ENCODE measurements around the gene ZNF777. TPM values are rescaled to one million over a fixed set of nuclear protein-coding genes. Genes with fewer than 3 reads are reported as not detected.

ZNF777 gene
- total and polyA plus RNA-seq, 8 donors: 9.3 to 14.0 (median 11.9) TPM

DNA sequence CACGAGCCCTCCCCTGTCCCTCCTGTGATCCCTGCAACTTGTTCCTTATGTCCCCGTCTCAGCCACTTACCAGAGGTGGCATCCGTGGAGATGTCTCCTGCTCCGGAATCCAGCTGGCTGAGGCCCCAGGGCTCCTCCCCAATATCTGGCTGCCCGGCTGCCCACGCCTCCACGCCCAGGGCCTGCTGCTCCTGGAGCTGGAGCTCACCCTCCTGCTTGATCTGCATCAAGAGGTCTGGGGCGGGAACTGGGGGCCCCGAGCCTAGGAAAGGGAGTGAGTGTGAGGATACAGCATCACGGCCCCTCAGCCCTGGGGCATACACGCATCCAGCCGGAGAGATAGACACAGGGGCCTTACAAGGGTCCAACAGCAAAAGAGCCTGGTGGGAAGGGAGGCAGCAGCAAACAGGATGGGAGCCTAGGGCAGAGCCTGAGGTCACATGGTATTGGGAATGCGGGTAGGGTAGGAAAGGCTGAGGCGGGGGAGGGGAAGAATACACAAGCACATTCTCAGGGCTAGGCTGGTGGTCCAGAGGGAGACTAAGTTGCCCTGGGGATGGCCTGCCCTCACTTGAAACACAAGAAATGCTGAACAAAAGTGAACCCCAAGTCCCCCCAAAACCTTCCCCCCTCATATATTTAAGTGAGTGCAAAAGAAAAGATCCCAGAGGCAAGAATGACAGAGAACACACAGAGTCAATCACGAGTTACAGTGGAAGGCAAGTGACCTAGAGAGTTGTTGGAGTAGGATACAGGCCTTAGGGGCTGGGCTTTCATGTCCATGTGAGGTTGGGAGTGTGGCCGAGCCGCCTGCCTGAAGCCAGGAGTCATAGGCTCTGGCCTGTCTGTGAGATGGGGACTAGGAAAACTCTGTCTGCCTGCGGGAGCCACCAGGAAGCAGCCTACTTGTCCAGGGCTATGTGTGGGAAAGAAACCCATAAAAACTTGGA lies 16.9 kb upstream of the ZNF777 start:
- ATAC-seq: no peak
- intact Hi-C loops (cut with DNase I): no loop called here
- H3K36me3 ChIP-seq: peaks cover 0 to 81% of the 10 kb centered on the region in 2 donors
- no peaks in the 10 kb centered on the region for H3K27me3 ChIP-seq
- no peak overlapping the region for H3K27ac ChIP-seq
- DNase-seq: no peak
- no peaks in the 10 kb centered on the region for H3K4me1 ChIP-seq
- no peaks in the 10 kb centered on the region for H3K9me3 ChIP-seq
- TF ChIP-seq CTCF (IDR thresholded peaks at IDR 0.05): no peak
- no peak overlapping the region for H3K4me3 ChIP-seq

- H3K27ac ChIP-seq: no peak overlapping the region
- TF ChIP-seq CTCF (IDR thresholded peaks at IDR 0.05): no peak
- no peaks in the 10 kb centered on the region for H3K27me3 ChIP-seq
- H3K36me3 ChIP-seq: peaks cover 0 to 86% of the 10 kb centered on the region in 2 donors
- no peaks in the 10 kb centered on the region for H3K4me1 ChIP-seq
- ATAC-seq (no peak), DNase-seq (no peak)
- intact Hi-C loops (cut with DNase I): no loop called here
- no peaks in the 10 kb centered on the region for H3K9me3 ChIP-seq
- H3K4me3 ChIP-seq: no peak overlapping the region
Observed at GRCh38 chr7:149476791-149477190, 15.9 kb upstream of the ZNF777 start.

DNA sequence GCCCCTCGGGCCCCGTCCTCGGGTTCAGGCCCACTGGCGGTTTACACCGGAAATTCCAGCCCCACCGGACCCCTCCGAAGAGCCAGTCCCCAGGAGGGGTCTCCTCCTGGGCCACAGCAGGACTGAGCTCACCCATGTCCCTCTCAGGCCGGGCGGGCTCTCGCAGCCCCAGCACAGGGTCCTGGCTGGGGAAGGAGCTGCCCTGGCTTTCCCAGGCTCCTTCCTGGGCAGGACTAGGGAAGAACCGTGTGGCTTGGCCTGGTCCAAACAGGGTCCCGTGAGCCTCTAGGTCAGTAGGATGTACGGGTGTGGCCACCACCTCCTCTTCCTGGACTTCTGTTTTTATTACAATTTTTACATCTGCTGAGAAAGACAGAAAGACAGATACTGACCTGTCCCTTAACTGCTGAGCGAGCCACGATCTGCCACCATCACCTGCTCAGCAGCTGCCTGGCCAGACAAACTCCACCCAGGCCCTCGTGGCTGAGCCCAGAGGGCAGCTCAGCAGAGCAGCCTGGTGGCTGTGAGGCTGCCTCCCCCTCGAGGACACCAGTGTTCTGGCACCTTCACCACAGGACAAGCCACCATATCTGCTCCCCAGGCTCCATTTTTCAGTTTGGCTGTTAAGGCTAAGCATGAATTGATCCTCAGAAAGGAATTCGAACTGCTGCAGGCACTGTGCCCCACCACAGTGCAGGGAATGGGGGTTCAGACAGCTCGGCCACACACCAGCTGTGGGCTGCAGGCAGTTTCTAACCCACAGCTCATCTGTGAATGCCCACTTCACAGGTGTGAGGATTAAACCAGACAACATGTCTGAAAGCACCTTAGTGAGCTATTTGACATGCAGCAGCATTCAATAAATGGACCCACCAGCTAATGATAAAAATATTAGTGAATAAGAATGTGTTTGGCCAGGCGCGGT lies 14.5 kb upstream of the ZNF777 start:
- ATAC-seq (no peak), DNase-seq (no peak)
- H3K36me3 ChIP-seq: peaks cover 0 to 86% of the 10 kb centered on the region in 2 donors
- no peak overlapping the region for H3K27ac ChIP-seq
- intact Hi-C loops (cut with DNase I): no loop called here
- H3K4me1 ChIP-seq: no peaks in the 10 kb centered on the region
- TF ChIP-seq CTCF (IDR thresholded peaks at IDR 0.05): no peak
- no peaks in the 10 kb centered on the region for H3K27me3 ChIP-seq
- H3K9me3 ChIP-seq: no peaks in the 10 kb centered on the region
- no peak overlapping the region for H3K4me3 ChIP-seq

DNA sequence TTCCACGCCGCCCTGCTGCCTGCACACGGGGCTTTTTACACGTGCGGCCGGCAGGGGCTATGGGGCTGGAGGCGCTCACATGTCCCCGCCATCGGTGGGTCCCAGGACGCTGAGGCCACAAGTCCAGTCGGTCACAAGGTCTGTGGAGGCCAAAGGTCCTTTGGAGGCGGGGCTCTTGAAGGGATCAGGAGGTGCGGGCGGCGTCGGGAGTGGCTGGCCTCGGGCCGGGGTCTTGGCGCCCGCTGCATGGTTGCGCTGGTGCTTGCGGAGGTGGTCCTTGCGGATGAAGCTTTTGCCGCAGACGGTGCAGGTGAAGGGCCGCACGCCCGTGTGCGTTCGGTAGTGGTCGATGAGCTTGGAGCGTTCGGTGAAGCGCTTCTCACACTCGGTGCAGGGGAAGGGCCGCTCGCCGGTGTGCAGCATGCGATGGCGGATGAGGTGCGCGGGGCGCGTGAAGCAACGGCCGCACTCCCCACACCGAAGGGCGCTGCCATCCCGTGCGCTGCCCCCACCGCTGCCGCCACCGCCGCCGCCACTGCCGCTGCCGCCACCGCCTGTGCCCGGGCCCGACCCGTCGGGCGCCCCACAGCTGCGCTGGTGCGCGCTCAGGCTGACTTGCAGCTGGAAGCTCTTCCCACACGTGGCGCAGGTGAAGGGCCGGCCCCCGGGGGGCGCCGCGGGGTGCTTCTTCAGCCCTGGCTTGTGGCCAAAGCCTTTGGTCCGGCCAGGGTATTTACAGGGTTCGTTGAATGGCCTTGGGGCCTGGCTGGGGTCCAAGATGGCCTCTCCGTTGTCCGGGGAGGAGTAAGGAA lies 13.7 kb upstream of the ZNF777 start:
- peak in 1 of 4 donors; percentile 80 for DNase-seq
- peaks cover 0 to 78% of the 10 kb centered on the region in 2 donors for H3K36me3 ChIP-seq

More for the DNA sequence above, 13.7 kb upstream of the ZNF777 start:
- Histone ChIP-seq H3K27ac (no peak overlapping the region), H3K4me1 (no peaks in the 10 kb centered on the region), H3K27me3 (no peaks in the 10 kb centered on the region), H3K4me3 (no peak overlapping the region), H3K9me3 (no peaks in the 10 kb centered on the region)
- intact Hi-C loops (cut with DNase I): no loop called here
- ATAC-seq: no peak
- TF ChIP-seq CTCF (IDR thresholded peaks at IDR 0.05): no peak

Data from left lung (tissue), 10 donors.